Epithelial cell of proximal tubule (primary cell): Measurements from ENCODE around the gene UPB1. TPM values are rescaled to one million over a fixed set of nuclear protein-coding genes. Genes with fewer than 3 reads are reported as not detected.
A peak's percentile ranks its signal among the peaks of the same experiment; 100 is the strongest.
"Not testable (repeated sequence)": the region's sequence is repeated elsewhere in the genome, so short reads cannot be mapped to it uniquely, and the experiment has no call there.

Source experiments
- DNase-seq: peaks from one replicate; pipeline ENCODE4 v3.0.0-alpha.2; 2011; ENCODE audit warnings: low read depth
- H3K4me3 ChIP-seq: 2 replicates; pipeline ENCODE4 v1.5.1; 2011; ENCODE audit warnings: low read depth, mild to moderate bottlenecking, low read length
- total RNA-seq: library from RNA; depleted of rRNA; stranded (reverse); fragments of >200 nt; gene quantifications from 2 replicates; pipeline ENCODE4 v1.2.3, GENCODE V29; 2015
- TF ChIP-seq, protein P1 (sequence below): conservative IDR thresholded peaks from 2 replicates; pipeline ENCODE4 v1.5.1; 2012; ENCODE audit warnings: low read depth, mild to moderate bottlenecking, low read length

UPB1 gene
- total RNA-seq, 1 donor from 2014 or later: not detected

- TF ChIP-seq, protein P1, sequence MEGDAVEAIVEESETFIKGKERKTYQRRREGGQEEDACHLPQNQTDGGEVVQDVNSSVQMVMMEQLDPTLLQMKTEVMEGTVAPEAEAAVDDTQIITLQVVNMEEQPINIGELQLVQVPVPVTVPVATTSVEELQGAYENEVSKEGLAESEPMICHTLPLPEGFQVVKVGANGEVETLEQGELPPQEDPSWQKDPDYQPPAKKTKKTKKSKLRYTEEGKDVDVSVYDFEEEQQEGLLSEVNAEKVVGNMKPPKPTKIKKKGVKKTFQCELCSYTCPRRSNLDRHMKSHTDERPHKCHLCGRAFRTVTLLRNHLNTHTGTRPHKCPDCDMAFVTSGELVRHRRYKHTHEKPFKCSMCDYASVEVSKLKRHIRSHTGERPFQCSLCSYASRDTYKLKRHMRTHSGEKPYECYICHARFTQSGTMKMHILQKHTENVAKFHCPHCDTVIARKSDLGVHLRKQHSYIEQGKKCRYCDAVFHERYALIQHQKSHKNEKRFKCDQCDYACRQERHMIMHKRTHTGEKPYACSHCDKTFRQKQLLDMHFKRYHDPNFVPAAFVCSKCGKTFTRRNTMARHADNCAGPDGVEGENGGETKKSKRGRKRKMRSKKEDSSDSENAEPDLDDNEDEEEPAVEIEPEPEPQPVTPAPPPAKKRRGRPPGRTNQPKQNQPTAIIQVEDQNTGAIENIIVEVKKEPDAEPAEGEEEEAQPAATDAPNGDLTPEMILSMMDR: no peak
- H3K4me3 ChIP-seq: no peak overlapping the region
- no peak for DNase-seq
Observed at GRCh38 chr22:24486501-24486921, 8.6 kb upstream of the UPB1 start.

DNA sequence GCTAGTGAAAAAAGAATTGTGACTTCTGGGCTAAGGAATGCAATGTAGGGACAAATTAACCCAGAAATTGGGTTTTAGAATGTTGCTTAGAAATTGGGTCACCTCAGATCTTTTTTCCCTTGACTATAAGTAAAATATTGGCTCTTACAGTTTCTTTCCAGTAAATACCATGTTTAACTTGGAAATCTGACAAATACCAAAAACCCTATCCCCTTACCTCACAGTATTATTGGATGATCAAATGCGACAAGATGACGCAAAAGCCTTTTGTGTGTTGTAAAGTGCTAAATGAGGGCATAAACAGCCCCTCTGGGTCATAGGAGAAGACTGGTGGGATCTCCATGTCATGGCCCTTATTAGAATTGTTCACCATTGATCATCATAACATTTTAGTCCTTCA, 6.1 kb upstream of the UPB1 start:
- H3K4me3 ChIP-seq: no peak overlapping the region
- TF ChIP-seq, protein P1: no peak
- no peak for DNase-seq

- not testable (repeated sequence) for DNase-seq, H3K4me3 ChIP-seq
Observed at GRCh38 chr22:24489434-24489833, 5.7 kb upstream of the UPB1 start.

GRCh38 chr22:24492391-24492790, 2.7 kb upstream of the UPB1 start:
- DNase-seq: no peak
- TF ChIP-seq, protein P1: no peak
- H3K4me3 ChIP-seq: no peak overlapping the region

- no peak for DNase-seq
- TF ChIP-seq, protein P1: no peak
- H3K4me3 ChIP-seq: peak overlapping the region; percentile 48
Observed at GRCh38 chr22:24494167-24494527, 985 bp upstream of the UPB1 start.

DNA sequence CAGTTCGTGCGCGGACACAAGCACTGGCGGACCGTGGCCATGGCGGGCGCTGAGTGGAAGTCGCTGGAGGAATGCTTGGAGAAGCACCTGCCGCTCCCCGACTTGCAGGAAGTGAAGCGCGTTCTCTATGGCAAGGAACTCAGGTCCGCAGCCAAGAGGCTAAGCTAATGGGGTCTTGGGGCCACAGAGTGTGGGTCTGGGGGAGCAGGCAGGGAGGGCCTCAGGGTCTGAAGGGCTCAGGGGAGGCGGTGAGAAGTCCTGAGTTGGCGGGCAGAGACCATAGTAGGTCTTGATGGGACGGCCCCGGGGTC, 188 bp downstream of the UPB1 start:
- H3K4me3 ChIP-seq: peak overlapping the region; percentile 48
- DNase-seq: no peak
- TF ChIP-seq, protein P1: no peak

DNA sequence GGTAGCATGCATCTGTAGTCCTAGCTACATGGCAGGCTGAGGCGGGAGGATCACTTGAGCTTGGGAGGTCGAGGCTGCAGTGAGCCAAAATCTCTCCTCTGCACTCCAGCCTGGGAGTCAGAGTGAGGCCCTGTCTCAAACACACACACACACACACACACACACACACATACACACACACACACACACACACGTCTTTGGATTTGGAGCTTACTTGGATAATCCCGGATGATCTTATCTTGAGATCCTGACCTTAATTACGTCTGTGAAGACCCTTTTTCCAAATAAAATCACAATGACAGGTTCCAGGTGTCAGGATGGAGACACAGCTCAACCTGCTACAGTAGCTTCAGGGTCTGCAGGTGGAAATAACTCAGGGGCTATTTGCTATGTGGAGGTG, 1.1 kb downstream of the UPB1 start:
- no peak for DNase-seq
- TF ChIP-seq, protein P1: no peak
- H3K4me3 ChIP-seq: no peak overlapping the region

GRCh38 chr22:24496661-24497060, 1.5 kb downstream of the UPB1 start:
- no peak overlapping the region for H3K4me3 ChIP-seq
- TF ChIP-seq, protein P1: no peak
- no peak for DNase-seq
